ENCODE data around the gene THSD8. TPM values are rescaled to one million over a fixed set of nuclear protein-coding genes. Genes with fewer than 3 reads are reported as not detected.
"Not testable (repeated sequence)": the region's sequence is repeated elsewhere in the genome, so short reads cannot be mapped to it uniquely, and the experiment has no call there.

Gene THSD8
- total RNA-seq, 1 donor from 2014 or later, result not detected

DNA sequence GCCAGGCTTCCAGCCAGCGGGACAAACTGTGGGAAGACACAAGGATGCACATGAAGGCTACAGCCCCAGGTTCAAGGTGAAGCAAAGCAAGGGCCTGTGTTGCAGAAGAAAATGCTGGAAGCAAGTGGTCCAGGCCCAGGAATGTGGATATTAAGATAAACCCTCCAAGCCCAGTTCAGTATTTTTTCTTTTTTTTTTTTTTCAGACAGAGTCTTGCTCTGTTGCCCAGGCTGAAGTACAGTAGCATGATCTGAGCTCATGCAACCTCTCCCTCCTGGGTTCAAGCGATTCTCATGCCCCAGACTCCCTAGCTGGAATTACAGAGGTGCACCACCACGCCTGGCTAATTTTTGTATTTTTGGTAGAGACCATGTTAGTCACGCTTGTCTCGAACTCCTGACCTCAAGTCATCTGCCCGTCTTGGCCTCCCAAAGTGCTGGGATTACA lies 4.7 kb upstream of the THSD8 start:
- H3K27me3 ChIP-seq (ENCODE audit: control insufficient read depth, insufficient read depth, low read length), result no peaks in the 10 kb centered on the region
- no peak for DNase-seq (ENCODE audit: low read depth)
- H3K4me3 ChIP-seq (ENCODE audit: low read depth, low read length), result no peak overlapping the region
- TF ChIP-seq CTCF (IDR thresholded peaks at IDR 0.05; ENCODE audit: insufficient read depth, low read length, poor library complexity, severe bottlenecking), result no peak
- H3K36me3 ChIP-seq (ENCODE audit: control insufficient read depth, insufficient read depth, low read length), result no peaks in the 10 kb centered on the region

DNA sequence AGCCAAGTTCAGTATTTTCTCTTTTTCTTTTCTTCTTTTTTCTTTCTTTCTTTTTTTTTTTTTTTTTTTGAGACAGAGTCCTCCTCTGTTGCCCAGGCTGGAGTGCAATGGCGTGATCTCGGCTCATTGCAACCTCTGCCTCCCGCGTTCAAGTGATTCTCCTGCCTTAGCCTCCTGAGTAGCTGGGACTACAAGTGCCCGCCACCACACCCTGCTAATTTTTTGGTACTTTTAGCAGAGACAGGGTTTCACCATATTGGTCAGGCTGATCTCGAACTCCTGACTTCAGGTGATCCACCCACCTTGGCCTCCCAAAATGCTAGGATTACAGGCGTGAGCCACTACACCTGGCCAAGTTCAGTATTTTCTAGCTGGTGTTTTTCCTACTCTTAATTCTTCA lies 4.3 kb upstream of the THSD8 start:
- not testable (repeated sequence) for DNase-seq (ENCODE audit: low read depth); H3K36me3 ChIP-seq (ENCODE audit: control insufficient read depth, insufficient read depth, low read length)

GRCh38 chr19:12799742-12800465 lies 2.0 kb upstream of the THSD8 start:
- no peak for TF ChIP-seq CTCF (IDR thresholded peaks at IDR 0.05; ENCODE audit: insufficient read depth, low read length, poor library complexity, severe bottlenecking)
- no peak overlapping the region for H3K4me3 ChIP-seq (ENCODE audit: low read depth, low read length)
- no peak for DNase-seq (ENCODE audit: low read depth)

More for the DNA sequence above, 4.3 kb upstream of the THSD8 start:
- not testable (repeated sequence) for H3K4me3 ChIP-seq (ENCODE audit: low read depth, low read length); H3K27me3 ChIP-seq (ENCODE audit: control insufficient read depth, insufficient read depth, low read length)

DNA sequence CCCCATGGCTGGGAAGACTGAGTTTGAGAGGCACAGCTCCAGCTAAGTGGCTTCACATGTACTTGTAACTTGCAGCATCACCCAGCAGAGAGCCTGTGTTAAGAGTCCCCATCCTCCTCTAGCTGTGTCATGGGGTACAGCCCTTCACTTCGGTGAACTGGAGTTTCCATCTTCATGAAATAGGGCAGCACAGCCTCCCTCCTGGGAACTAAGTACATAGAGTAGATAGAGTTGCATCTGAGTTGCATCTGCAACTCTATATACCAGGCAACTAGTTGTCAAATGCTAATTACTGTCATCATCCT lies 1.5 kb upstream of the THSD8 start:
- Histone ChIP-seq H3K27me3 (ENCODE audit: control insufficient read depth, insufficient read depth, low read length) (no peaks in the 10 kb centered on the region), H3K36me3 (ENCODE audit: control insufficient read depth, insufficient read depth, low read length) (no peaks in the 10 kb centered on the region), H3K4me3 (ENCODE audit: low read depth, low read length) (peak overlapping the region; percentile 82)
- no peak for TF ChIP-seq CTCF (IDR thresholded peaks at IDR 0.05; ENCODE audit: insufficient read depth, low read length, poor library complexity, severe bottlenecking)
- no peak for DNase-seq (ENCODE audit: low read depth)

More at GRCh38 chr19:12799742-12800465, 2.0 kb upstream of the THSD8 start:
- Histone ChIP-seq H3K27me3 (ENCODE audit: control insufficient read depth, insufficient read depth, low read length) (no peaks in the 10 kb centered on the region), H3K36me3 (ENCODE audit: control insufficient read depth, insufficient read depth, low read length) (no peaks in the 10 kb centered on the region)

DNA sequence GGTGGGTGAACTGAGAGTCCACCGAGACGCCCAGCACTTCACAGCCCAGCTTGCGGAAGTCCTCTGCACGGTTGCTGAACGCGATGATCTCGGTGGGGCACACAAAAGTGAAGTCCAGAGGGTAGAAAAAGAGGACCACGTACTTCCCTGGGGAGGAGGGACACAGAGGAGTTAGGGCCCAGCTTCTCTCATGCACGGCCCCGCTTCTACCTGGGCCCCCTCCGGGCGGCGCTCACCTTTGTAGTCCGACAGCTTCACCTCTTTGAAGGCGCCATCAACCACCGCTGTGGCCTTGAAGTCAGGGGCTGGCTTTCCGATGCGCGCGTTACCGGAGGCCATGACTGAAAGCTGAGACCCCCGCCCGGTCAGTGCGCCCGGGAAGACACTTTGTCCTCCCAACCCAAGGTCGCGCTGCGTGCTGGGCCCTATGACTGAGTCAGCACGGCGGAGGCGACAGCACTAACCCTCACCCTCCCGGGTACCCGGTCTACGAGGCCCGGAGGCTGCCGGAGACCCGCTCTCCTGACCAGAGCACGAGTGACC lies 875 bp upstream of the THSD8 start:
- no peak for TF ChIP-seq CTCF (IDR thresholded peaks at IDR 0.05; ENCODE audit: insufficient read depth, low read length, poor library complexity, severe bottlenecking)
- H3K36me3 ChIP-seq (ENCODE audit: control insufficient read depth, insufficient read depth, low read length), result no peaks in the 10 kb centered on the region
- no peaks in the 10 kb centered on the region for H3K27me3 ChIP-seq (ENCODE audit: control insufficient read depth, insufficient read depth, low read length)
- peak overlapping the region; percentile 82 for H3K4me3 ChIP-seq (ENCODE audit: low read depth, low read length)
- no peak for DNase-seq (ENCODE audit: low read depth)

- DNase-seq (ENCODE audit: low read depth), result no peak
- Histone ChIP-seq H3K4me3 (ENCODE audit: low read depth, low read length) (peak overlapping the region; percentile 82), H3K36me3 (ENCODE audit: control insufficient read depth, insufficient read depth, low read length) (no peaks in the 10 kb centered on the region), H3K27me3 (ENCODE audit: control insufficient read depth, insufficient read depth, low read length) (no peaks in the 10 kb centered on the region)
- no peak for TF ChIP-seq CTCF (IDR thresholded peaks at IDR 0.05; ENCODE audit: insufficient read depth, low read length, poor library complexity, severe bottlenecking)
Observed at GRCh38 chr19:12802267-12803106, 618 bp downstream of the THSD8 start.
